ENCODE results near the gene ALCAM.

Gene ALCAM

GRCh38 chr3:105518806-105519418 lies 152.2 kb downstream of the ALCAM start:
- in situ Hi-C loops (cut with MboI; ENCODE audit: low sequenced_read_pairs), result no loop called here

GRCh38 chr3:105521770-105522169 lies 155.1 kb downstream of the ALCAM start:
- in situ Hi-C loops (cut with MboI; ENCODE audit: low sequenced_read_pairs), result no loop called here

- in situ Hi-C loops (cut with MboI; ENCODE audit: low sequenced_read_pairs), result no loop called here
Measured at GRCh38 chr3:105523501-105523900, 156.8 kb downstream of the ALCAM start.

- in situ Hi-C loops (cut with MboI; ENCODE audit: low sequenced_read_pairs), result no loop called here
Measured at GRCh38 chr3:105525531-105525930, 158.8 kb downstream of the ALCAM start.

GRCh38 chr3:105526360-105527111 lies 159.8 kb downstream of the ALCAM start:
- in situ Hi-C loops (cut with MboI; ENCODE audit: low sequenced_read_pairs), result no loop called here

- in situ Hi-C loops (cut with MboI; ENCODE audit: low sequenced_read_pairs), result no loop called here
Measured at GRCh38 chr3:105527535-105527934, 160.8 kb downstream of the ALCAM start.

GRCh38 chr3:105527949-105528348 lies 161.2 kb downstream of the ALCAM start:
- in situ Hi-C loops (cut with MboI; ENCODE audit: low sequenced_read_pairs), result no loop called here

GRCh38 chr3:105528955-105529354 lies 162.2 kb downstream of the ALCAM start:
- in situ Hi-C loops (cut with MboI; ENCODE audit: low sequenced_read_pairs), result no loop called here

- in situ Hi-C loops (cut with MboI; ENCODE audit: low sequenced_read_pairs), result no loop called here
Measured at GRCh38 chr3:105529456-105529855, 162.7 kb downstream of the ALCAM start.

GRCh38 chr3:105532251-105532650 lies 165.5 kb downstream of the ALCAM start:
- in situ Hi-C loops (cut with MboI; ENCODE audit: low sequenced_read_pairs), result no loop called here

GRCh38 chr3:105533960-105534359 lies 167.3 kb downstream of the ALCAM start:
- in situ Hi-C loops (cut with MboI; ENCODE audit: low sequenced_read_pairs), result no loop called here

- in situ Hi-C loops (cut with MboI; ENCODE audit: low sequenced_read_pairs), result no loop called here
Measured at GRCh38 chr3:105534491-105534890, 167.8 kb downstream of the ALCAM start.

GRCh38 chr3:105537371-105538080 lies 170.8 kb downstream of the ALCAM start:
- in situ Hi-C loops (cut with MboI; ENCODE audit: low sequenced_read_pairs), result no loop called here

GRCh38 chr3:105538483-105538882 lies 171.8 kb downstream of the ALCAM start:
- in situ Hi-C loops (cut with MboI; ENCODE audit: low sequenced_read_pairs), result no loop called here

GRCh38 chr3:105539897-105540296 lies 173.2 kb downstream of the ALCAM start:
- in situ Hi-C loops (cut with MboI; ENCODE audit: low sequenced_read_pairs), result no loop called here

GRCh38 chr3:105542282-105543019 lies 175.7 kb downstream of the ALCAM start:
- in situ Hi-C loops (cut with MboI; ENCODE audit: low sequenced_read_pairs), result no loop called here

- in situ Hi-C loops (cut with MboI; ENCODE audit: low sequenced_read_pairs), result no loop called here
Measured at GRCh38 chr3:105545051-105545450, 178.3 kb downstream of the ALCAM start.

- in situ Hi-C loops (cut with MboI; ENCODE audit: low sequenced_read_pairs), result no loop called here
Measured at GRCh38 chr3:105553851-105554250, 187.1 kb downstream of the ALCAM start.

GRCh38 chr3:105555206-105555605 lies 188.5 kb downstream of the ALCAM start:
- in situ Hi-C loops (cut with MboI; ENCODE audit: low sequenced_read_pairs), result no loop called here

GRCh38 chr3:105559856-105560255 lies 193.1 kb downstream of the ALCAM start:
- in situ Hi-C loops (cut with MboI; ENCODE audit: low sequenced_read_pairs), result no loop called here

- in situ Hi-C loops (cut with MboI; ENCODE audit: low sequenced_read_pairs), result no loop called here
Measured at GRCh38 chr3:105561876-105562275, 195.2 kb downstream of the ALCAM start.

All from hTERT RPE-1 (cell line).